GM12878 (cell line): ENCODE results near the gene RPL27. TPM values are rescaled to one million over a fixed set of nuclear protein-coding genes. Genes with fewer than 3 reads are reported as not detected.

Experiments used
- BACH1 ChIP-seq: fragments of 450-650 bp; IDR thresholded peaks from 2 replicates; pipeline ENCODE4 v1.6.1; 2017; ENCODE audit warnings: mild to moderate bottlenecking, borderline replicate concordance
- BMI1 ChIP-seq: fragments of 450-650 bp; IDR thresholded peaks from 2 replicates; pipeline ENCODE4 v1.6.1; 2016; ENCODE audit warnings: mild to moderate bottlenecking, moderate library complexity, borderline replicate concordance
- CBFB ChIP-seq: IDR thresholded peaks from 2 replicates; pipeline ENCODE4 v1.6.1; 2016; ENCODE audit warnings: antibody characterized with exemption, low read depth
- CBX5 ChIP-seq: sonication (generic); IDR thresholded peaks from 2 replicates; pipeline ENCODE4 v1.6.1; 2016; ENCODE audit warnings: low read depth, moderate library complexity, mild to moderate bottlenecking, inconsistent platforms
- CHD1 ChIP-seq: IDR thresholded peaks from 2 replicates; pipeline ENCODE4 v1.6.1; 2012; ENCODE audit warnings: low read depth, low read length, improper control_type of control experiment
- JUNB ChIP-seq: IDR thresholded peaks from 2 replicates; pipeline ENCODE4 v1.6.1; 2016; ENCODE audit warnings: antibody characterized with exemption, mild to moderate bottlenecking
- KAT2A ChIP-seq: conservative IDR thresholded peaks from 2 replicates; pipeline ENCODE4 v1.6.1; 2011; ENCODE audit warnings: low read depth, low read length; ENCODE audit not compliant: control insufficient read depth
- KDM1A ChIP-seq: fragments of 200-600 bp; sonication (generic); IDR thresholded peaks from 2 replicates; pipeline ENCODE4 v1.6.1; 2016; ENCODE audit warnings: borderline replicate concordance
- MYB ChIP-seq: fragments of 150-350 bp; IDR thresholded peaks from 2 replicates; pipeline ENCODE4 v1.6.1; 2014; ENCODE audit warnings: mild to moderate bottlenecking, low read depth, low read length, borderline replicate concordance
- PML ChIP-seq: IDR thresholded peaks from 2 replicates; pipeline ENCODE4 v1.6.1; 2012; ENCODE audit warnings: low read length, inconsistent platforms
- SPI1 ChIP-seq: IDR thresholded peaks from 2 replicates; pipeline ENCODE4 v1.6.1; 2011; ENCODE audit warnings: low read depth, mild to moderate bottlenecking, low read length, moderate library complexity, borderline replicate concordance; ENCODE audit not compliant: insufficient read depth
- SRF ChIP-seq, 2 experiments: IDR thresholded peaks; 2 replicates each; pipeline ENCODE4 v1.6.1; 2011; ENCODE audit warnings: low read depth in 2 of 2, low read length in 2 of 2, mild to moderate bottlenecking in 1 of 2, moderate library complexity in 1 of 2
- TBL1XR1 ChIP-seq: IDR thresholded peaks from 2 replicates; pipeline ENCODE4 v1.6.1; 2012; ENCODE audit warnings: low read depth, low read length, improper control_type of control experiment
- YBX1 ChIP-seq: fragments of 450-650 bp; IDR thresholded peaks from 2 replicates; pipeline ENCODE4 v1.6.1; 2016; ENCODE audit warnings: antibody characterized with exemption
- ZBED1 ChIP-seq: IDR thresholded peaks from 2 replicates; pipeline ENCODE4 v1.6.1; 2016; ENCODE audit warnings: borderline replicate concordance
- ZNF24 ChIP-seq: fragments of 450-650 bp; IDR thresholded peaks from 2 replicates; pipeline ENCODE4 v1.6.1; 2017; ENCODE audit warnings: antibody characterized with exemption, mild to moderate bottlenecking
- polyA plus RNA-seq, 11 experiments: library from polyadenylated mRNA; depleted of rRNA in 4 of 11; unstranded in 6 of 11; stranded (reverse) in 5 of 11; fragments of >200 nt; fragmentation: Nextera tagmentation in 4 of 11; fragmentation: Illumina TruSeq in 1 of 11; extraction: Ambion mirVana in 4 of 11; extraction: Trizol in 1 of 11; gene quantifications; 1 replicate in 1 of 11; 2 replicates in 10 of 11; pipeline versions ENCODE4 v1.2.1 to v1.2.3, GENCODE V29; 2011 to 2016; ENCODE audit warnings: inconsistent platforms in 2 of 11, missing spikeins in 2 of 11, low read depth in 1 of 11
- total RNA-seq, 4 experiments: library from RNA; depleted of rRNA in 3 of 4; stranded (reverse); fragments of >200 nt in 3 of 4; fragmentation: Illumina TruSeq in 1 of 4; extraction: Trizol in 1 of 4; gene quantifications; 2 replicates each; pipeline versions ENCODE4 v1.2.1 to v1.2.3, GENCODE V29; 2013 to 2021
- TF ChIP-seq, protein P1 (sequence below): fragments of 450-650 bp; formaldehyde crosslinking; IDR thresholded peaks from 2 replicates; pipeline ENCODE4 v1.4.0; 2020; ENCODE audit warnings: mild to moderate bottlenecking, moderate library complexity
- TF ChIP-seq, protein P2 (sequence below): IDR thresholded peaks from 2 replicates; pipeline ENCODE4 v1.6.1; 2011; ENCODE audit warnings: low read depth, low read length, improper control_type of control experiment, borderline replicate concordance
- TF ChIP-seq, protein P3 (sequence below): IDR thresholded peaks from 2 replicates; pipeline ENCODE4 v1.6.1; 2012; ENCODE audit warnings: mild to moderate bottlenecking, low read depth, low read length
- TF ChIP-seq, protein P4 (sequence below): IDR thresholded peaks from 2 replicates; pipeline ENCODE4 v1.6.1; 2012; ENCODE audit warnings: low read depth, low read length, improper control_type of control experiment
- TF ChIP-seq, protein P5 (sequence below): IDR thresholded peaks from 2 replicates; pipeline ENCODE4 v1.6.1; 2012; ENCODE audit warnings: low read depth, low read length, improper control_type of control experiment

RPL27 gene
- total and polyA plus RNA-seq, 10 of the 15 experiments (the other 5 are each of a cell fraction or from before 2014, with no cell fraction given), result 1,748 to 6,934 (median 3,779) TPM

DNA sequence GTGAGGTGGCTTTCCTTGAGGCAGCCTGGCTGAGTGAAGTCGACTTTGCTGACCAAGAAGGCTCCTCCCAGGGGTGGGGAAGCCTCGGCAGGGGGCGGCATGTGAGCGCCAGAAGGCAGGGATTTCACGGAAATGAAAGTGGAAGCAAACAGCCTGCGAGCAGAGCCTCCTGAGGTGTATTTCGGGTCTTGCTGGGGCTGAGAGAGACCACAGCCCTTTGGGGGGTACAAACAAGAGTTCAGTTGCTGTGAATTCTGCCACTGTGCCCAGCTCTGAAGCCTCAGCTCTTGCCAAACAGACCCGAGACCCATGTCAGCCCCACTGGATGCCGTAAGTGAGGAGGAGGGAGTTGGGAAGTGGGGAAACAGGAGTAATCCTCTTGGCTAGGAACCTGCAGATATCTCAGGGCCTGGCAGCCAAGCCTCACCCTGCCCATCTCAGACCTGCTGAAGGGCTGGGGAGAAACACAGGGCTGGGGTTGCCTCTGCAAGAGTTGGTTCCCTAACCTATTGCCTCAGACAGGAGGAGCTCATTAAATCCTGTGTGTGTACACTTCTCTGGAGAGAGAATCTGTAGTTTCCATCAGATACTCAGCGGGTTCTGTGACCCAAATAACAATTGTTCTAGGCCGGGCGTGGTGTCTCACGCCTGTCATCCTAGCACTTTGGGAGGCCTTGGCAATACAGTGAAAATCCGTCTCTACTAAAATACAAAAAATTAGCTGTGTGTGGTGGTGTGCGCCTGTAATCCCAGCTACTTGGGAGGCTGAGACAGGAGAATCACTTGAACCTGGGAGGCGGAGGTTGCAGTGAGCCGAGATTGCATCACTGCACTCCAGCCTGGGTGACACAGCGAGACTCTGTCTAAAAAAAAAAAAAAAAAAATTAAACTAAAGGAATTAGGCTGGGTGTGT, 8.7 kb downstream of the RPL27 start, which contains the start of gene IFI35 (continued):
- TF ChIP-seq, protein P1, sequence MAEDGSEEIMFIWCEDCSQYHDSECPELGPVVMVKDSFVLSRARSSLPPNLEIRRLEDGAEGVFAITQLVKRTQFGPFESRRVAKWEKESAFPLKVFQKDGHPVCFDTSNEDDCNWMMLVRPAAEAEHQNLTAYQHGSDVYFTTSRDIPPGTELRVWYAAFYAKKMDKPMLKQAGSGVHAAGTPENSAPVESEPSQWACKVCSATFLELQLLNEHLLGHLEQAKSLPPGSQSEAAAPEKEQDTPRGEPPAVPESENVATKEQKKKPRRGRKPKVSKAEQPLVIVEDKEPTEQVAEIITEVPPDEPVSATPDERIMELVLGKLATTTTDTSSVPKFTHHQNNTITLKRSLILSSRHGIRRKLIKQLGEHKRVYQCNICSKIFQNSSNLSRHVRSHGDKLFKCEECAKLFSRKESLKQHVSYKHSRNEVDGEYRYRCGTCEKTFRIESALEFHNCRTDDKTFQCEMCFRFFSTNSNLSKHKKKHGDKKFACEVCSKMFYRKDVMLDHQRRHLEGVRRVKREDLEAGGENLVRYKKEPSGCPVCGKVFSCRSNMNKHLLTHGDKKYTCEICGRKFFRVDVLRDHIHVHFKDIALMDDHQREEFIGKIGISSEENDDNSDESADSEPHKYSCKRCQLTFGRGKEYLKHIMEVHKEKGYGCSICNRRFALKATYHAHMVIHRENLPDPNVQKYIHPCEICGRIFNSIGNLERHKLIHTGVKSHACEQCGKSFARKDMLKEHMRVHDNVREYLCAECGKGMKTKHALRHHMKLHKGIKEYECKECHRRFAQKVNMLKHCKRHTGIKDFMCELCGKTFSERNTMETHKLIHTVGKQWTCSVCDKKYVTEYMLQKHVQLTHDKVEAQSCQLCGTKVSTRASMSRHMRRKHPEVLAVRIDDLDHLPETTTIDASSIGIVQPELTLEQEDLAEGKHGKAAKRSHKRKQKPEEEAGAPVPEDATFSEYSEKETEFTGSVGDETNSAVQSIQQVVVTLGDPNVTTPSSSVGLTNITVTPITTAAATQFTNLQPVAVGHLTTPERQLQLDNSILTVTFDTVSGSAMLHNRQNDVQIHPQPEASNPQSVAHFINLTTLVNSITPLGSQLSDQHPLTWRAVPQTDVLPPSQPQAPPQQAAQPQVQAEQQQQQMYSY (CRISPR knock-in tag), result no peak
- TF ChIP-seq JUNB (no peak), ZNF24 (no peak), KDM1A (no peak), ZBED1 (peak; percentile 42; the same call in 1 of the 2 replicates), SPI1 (no peak), TBL1XR1 (no peak), PML (peak; percentile 76; the same call in 1 of the 2 replicates), CHD1 (no peak), BMI1 (no peak), KAT2A (no peak), CBX5 (no peak), SRF (IDR thresholded peaks at IDR 0.05; ENCODE audit: low read depth in 2 of 2, low read length in 2 of 2) (no peak), CBFB (peak; percentile 53; the same call in 1 of the 2 replicates), YBX1 (no peak), MYB (no peak), BACH1 (no peak)
- TF ChIP-seq, protein P2, sequence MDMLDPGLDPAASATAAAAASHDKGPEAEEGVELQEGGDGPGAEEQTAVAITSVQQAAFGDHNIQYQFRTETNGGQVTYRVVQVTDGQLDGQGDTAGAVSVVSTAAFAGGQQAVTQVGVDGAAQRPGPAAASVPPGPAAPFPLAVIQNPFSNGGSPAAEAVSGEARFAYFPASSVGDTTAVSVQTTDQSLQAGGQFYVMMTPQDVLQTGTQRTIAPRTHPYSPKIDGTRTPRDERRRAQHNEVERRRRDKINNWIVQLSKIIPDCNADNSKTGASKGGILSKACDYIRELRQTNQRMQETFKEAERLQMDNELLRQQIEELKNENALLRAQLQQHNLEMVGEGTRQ, result no peak; the same call in 1 of the 2 replicates
- TF ChIP-seq, protein P3, sequence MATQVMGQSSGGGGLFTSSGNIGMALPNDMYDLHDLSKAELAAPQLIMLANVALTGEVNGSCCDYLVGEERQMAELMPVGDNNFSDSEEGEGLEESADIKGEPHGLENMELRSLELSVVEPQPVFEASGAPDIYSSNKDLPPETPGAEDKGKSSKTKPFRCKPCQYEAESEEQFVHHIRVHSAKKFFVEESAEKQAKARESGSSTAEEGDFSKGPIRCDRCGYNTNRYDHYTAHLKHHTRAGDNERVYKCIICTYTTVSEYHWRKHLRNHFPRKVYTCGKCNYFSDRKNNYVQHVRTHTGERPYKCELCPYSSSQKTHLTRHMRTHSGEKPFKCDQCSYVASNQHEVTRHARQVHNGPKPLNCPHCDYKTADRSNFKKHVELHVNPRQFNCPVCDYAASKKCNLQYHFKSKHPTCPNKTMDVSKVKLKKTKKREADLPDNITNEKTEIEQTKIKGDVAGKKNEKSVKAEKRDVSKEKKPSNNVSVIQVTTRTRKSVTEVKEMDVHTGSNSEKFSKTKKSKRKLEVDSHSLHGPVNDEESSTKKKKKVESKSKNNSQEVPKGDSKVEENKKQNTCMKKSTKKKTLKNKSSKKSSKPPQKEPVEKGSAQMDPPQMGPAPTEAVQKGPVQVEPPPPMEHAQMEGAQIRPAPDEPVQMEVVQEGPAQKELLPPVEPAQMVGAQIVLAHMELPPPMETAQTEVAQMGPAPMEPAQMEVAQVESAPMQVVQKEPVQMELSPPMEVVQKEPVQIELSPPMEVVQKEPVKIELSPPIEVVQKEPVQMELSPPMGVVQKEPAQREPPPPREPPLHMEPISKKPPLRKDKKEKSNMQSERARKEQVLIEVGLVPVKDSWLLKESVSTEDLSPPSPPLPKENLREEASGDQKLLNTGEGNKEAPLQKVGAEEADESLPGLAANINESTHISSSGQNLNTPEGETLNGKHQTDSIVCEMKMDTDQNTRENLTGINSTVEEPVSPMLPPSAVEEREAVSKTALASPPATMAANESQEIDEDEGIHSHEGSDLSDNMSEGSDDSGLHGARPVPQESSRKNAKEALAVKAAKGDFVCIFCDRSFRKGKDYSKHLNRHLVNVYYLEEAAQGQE, result no peak
- TF ChIP-seq, protein P4, sequence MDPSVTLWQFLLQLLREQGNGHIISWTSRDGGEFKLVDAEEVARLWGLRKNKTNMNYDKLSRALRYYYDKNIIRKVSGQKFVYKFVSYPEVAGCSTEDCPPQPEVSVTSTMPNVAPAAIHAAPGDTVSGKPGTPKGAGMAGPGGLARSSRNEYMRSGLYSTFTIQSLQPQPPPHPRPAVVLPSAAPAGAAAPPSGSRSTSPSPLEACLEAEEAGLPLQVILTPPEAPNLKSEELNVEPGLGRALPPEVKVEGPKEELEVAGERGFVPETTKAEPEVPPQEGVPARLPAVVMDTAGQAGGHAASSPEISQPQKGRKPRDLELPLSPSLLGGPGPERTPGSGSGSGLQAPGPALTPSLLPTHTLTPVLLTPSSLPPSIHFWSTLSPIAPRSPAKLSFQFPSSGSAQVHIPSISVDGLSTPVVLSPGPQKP, result no peak
- TF ChIP-seq, protein P5, sequence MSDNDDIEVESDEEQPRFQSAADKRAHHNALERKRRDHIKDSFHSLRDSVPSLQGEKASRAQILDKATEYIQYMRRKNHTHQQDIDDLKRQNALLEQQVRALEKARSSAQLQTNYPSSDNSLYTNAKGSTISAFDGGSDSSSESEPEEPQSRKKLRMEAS, result no peak
